GM10266 (cell line): ENCODE results near the gene PCDHGA9.
"Not testable (repeated sequence)": the region's sequence is repeated elsewhere in the genome, so short reads cannot be mapped to it uniquely, and the experiment has no call there.

ENCODE experiments used
- DNase-seq: peaks from one replicate; pipeline ENCODE4 v3.0.0; 2012; ENCODE audit errors: extremely low spot score
- CTCF ChIP-seq: IDR thresholded peaks from 2 replicates; pipeline ENCODE4 v1.5.1; 2012; ENCODE audit warnings: mild to moderate bottlenecking, low read depth; ENCODE audit not compliant: control insufficient read depth, insufficient read depth; ENCODE audit errors: missing control alignments

The PCDHGA9 gene

GRCh38 chr5:141373673-141374317 is 28.8 kb upstream of the PCDHGA9 start, which contains the start of gene PCDHGA6:
Gene PCDHGA6 (plus strand): TSS chr5:141373891. CDS start chr5:141374084, 193 bp downstream.
- DNase-seq: no peak
- peak; percentile 32 for TF ChIP-seq CTCF

- DNase-seq: no peak
- no peak for TF ChIP-seq CTCF
Observed at GRCh38 chr5:141374627-141375026, 28.0 kb upstream of the PCDHGA9 start.

- DNase-seq: not testable (repeated sequence)
Observed at GRCh38 chr5:141375444-141376155, 27.0 kb upstream of the PCDHGA9 start.

DNA sequence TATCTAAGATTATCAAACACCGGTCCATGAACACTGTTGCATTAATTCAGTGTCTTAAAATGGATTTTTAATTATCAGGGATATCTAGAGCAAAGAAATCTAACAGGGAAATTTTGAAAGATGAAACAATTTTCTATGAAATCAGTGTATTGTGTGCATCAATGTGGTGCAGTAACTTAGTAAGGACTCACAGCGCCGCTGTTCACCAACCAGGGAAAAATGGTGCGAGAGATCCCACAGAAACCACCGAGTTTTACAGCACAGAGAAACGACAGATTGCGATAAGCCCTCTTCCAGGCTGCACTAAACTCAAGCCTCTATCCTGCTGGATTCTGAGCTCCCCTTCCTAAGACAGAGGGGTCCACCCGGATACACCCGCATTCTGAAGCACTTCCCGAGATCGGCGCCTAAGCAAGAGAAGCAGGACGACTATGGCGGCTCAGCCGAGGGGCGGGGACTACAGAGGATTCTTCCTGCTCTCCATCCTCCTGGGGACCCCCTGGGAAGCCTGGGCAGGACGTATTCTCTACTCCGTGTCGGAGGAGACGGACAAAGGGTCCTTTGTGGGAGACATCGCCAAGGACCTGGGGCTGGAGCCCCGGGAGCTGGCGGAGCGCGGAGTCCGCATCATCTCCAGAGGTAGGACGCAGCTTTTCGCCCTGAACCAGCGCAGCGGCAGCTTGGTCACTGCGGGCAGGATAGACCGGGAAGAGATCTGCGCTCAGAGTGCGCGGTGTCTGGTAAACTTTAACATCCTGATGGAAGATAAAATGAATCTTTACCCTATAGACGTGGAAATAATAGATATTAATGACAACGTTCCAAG is 19.9 kb upstream of the PCDHGA9 start, which contains the start of gene PCDHGA7:
TSS of gene PCDHGA7 (plus strand) at position 274 of the 826 bp plus-strand sequence. CDS start at position 432, 158 bp downstream.
- TF ChIP-seq CTCF: no peak
- no peak for DNase-seq

DNA sequence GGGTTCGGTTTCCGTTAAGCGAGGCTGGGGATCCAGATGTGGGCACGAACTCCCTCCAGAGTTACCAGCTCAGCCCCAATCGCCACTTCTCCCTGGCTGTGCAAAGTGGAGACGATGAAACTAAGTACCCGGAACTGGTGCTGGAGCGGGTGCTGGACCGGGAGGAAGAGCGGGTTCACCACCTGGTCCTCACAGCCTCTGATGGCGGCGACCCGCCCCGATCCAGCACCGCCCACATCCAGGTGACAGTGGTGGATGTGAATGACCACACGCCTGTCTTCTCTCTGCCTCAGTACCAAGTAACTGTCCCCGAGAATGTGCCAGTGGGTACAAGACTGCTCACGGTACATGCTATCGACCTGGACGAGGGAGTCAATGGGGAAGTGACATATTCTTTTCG is 19.2 kb upstream of the PCDHGA9 start:
- no peak for DNase-seq
- no peak for TF ChIP-seq CTCF

GRCh38 chr5:141384471-141385267 is 17.9 kb upstream of the PCDHGA9 start:
- no peak for TF ChIP-seq CTCF
- no peak for DNase-seq

- DNase-seq: not testable (repeated sequence)
Observed at GRCh38 chr5:141387557-141388311, 14.8 kb upstream of the PCDHGA9 start, which contains the start of gene PCDHGB4. Gene PCDHGB4 (plus strand): TSS chr5:141387698. CDS start chr5:141387885, 187 bp downstream.
